Rectal smooth muscle tissue (tissue), 1 donor: ENCODE results near the gene MFSD12.
"Not testable (repeated sequence)": the region's sequence is repeated elsewhere in the genome, so short reads cannot be mapped to it uniquely, and the experiment has no call there.

Source experiments
- H3K27ac ChIP-seq: one replicate; pipeline ENCODE4 v1.7.0; 2013; ENCODE audit warnings: low read depth, low read length, inconsistent platforms
- H3K27me3 ChIP-seq: one replicate; pipeline ENCODE4 v1.7.0; 2013; ENCODE audit warnings: low read length; ENCODE audit not compliant: control insufficient read depth, insufficient read depth
- H3K36me3 ChIP-seq: one replicate; pipeline ENCODE4 v1.7.0; 2013; ENCODE audit warnings: low read length; ENCODE audit not compliant: control insufficient read depth, insufficient read depth
- H3K4me1 ChIP-seq: one replicate; pipeline ENCODE4 v1.7.0; 2013; ENCODE audit warnings: low read length; ENCODE audit not compliant: control insufficient read depth, insufficient read depth
- H3K4me3 ChIP-seq: one replicate; pipeline ENCODE4 v1.7.0; 2013; ENCODE audit warnings: low read length
- H3K9ac ChIP-seq: one replicate; pipeline ENCODE4 v1.7.0; 2013; ENCODE audit warnings: low read length

The MFSD12 gene

DNA sequence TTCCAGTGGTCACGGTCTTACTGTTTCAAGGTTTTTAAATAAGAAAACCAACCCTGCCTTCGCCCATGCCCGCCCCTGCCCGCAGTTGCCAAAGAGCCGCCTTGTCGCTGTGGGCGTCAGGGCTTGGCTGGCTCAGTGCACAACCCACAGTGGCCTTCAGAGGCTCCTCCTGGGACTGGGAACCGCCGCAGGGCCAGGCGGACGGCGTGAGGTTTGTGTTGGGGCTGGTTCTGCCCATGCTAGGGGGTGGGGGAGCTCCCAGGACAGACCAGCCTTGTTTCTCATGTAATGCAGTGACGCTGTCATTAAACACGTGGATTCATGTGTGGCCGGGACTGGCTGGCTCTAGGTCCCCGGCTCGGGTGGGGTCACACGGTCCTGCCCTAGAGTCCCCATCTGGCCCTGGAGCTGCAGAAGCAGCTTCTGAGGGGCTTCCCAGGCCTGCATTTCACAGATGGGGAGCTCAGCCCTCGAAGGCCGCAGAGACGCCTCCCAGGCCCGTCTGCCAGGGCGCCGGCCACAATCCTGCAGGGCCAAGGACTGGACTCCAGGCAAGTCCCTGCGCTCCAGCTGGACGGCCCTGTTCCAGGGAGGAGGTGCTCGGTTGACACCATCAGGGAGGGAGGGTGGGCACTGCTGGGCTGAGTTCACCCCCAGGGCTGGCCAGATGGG lies 20.8 kb downstream of the MFSD12 start:
- H3K4me1 ChIP-seq: no peaks in the 10 kb centered on the region
- H3K36me3 ChIP-seq: peaks cover 30% of the 10 kb centered on the region
- H3K27me3 ChIP-seq: no peaks in the 10 kb centered on the region
- no peak overlapping the region for H3K4me3 ChIP-seq
- H3K27ac ChIP-seq: no peak overlapping the region
- no peak overlapping the region for H3K9ac ChIP-seq

DNA sequence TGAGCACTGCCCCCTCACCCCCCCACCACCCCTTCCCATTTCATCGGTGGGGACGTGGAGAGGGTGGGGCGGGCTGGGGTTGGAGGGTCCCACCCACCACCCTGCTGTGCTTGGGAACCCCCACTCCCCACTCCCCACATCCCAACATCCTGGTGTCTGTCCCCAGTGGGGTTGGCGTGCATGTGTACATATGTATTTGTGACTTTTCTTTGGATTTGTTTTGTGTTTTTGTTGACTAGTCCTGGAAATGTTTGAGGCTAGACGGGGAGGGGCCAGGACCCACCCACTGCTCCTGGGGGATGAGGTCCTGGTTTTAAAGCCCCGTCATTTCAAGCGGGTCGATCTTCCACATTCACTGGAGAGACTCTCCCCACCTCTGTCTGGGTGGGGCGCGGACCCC lies 21.4 kb downstream of the MFSD12 start:
- no peak overlapping the region for H3K27ac ChIP-seq
- no peak overlapping the region for H3K9ac ChIP-seq
- H3K4me1 ChIP-seq: no peaks in the 10 kb centered on the region
- no peak overlapping the region for H3K4me3 ChIP-seq
- H3K27me3 ChIP-seq: no peaks in the 10 kb centered on the region
- H3K36me3 ChIP-seq: peaks cover 36% of the 10 kb centered on the region

DNA sequence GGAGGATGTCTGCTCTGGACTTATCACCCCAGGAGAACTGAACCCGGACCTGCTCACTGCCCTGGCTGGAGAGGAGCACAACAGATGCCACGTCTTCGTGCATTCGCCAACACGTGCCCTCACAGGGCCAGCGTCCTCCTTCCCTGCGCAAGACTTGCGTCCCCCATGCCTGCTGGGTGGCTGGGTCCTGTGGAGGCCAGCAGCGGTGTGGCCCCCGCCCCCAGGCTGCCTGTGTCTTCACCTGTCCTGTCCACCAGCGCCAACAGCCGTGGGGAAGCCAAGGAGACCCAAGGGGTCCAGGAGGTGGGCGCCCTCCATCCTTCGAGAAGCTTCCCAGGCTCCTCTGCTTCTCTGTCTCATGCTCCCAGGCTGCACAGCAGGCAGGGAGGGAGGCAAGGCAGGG lies 21.8 kb downstream of the MFSD12 start:
- H3K4me3 ChIP-seq: no peak overlapping the region
- H3K4me1 ChIP-seq: no peaks in the 10 kb centered on the region
- no peak overlapping the region for H3K9ac ChIP-seq
- peaks cover 40% of the 10 kb centered on the region for H3K36me3 ChIP-seq
- H3K27me3 ChIP-seq: no peaks in the 10 kb centered on the region
- H3K27ac ChIP-seq: no peak overlapping the region

DNA sequence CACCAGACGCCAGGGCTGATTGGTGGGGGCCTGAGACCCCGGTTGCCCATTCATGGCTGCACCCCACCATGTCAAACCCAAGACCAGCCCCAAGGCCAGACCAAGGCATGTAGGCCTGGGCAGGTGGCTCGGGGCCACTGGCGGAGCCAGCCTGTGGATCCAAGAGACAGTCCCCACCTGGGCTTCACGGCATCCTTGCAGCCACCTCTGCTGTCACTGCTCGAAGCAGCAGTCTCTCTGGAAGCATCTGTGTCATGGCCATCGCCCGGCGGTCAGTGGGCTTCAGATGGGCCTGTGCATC lies 22.2 kb downstream of the MFSD12 start:
- Histone ChIP-seq H3K27me3 (no peaks in the 10 kb centered on the region), H3K4me3 (no peak overlapping the region), H3K27ac (no peak overlapping the region), H3K9ac (no peak overlapping the region), H3K36me3 (peaks cover 43% of the 10 kb centered on the region), H3K4me1 (no peaks in the 10 kb centered on the region)

DNA sequence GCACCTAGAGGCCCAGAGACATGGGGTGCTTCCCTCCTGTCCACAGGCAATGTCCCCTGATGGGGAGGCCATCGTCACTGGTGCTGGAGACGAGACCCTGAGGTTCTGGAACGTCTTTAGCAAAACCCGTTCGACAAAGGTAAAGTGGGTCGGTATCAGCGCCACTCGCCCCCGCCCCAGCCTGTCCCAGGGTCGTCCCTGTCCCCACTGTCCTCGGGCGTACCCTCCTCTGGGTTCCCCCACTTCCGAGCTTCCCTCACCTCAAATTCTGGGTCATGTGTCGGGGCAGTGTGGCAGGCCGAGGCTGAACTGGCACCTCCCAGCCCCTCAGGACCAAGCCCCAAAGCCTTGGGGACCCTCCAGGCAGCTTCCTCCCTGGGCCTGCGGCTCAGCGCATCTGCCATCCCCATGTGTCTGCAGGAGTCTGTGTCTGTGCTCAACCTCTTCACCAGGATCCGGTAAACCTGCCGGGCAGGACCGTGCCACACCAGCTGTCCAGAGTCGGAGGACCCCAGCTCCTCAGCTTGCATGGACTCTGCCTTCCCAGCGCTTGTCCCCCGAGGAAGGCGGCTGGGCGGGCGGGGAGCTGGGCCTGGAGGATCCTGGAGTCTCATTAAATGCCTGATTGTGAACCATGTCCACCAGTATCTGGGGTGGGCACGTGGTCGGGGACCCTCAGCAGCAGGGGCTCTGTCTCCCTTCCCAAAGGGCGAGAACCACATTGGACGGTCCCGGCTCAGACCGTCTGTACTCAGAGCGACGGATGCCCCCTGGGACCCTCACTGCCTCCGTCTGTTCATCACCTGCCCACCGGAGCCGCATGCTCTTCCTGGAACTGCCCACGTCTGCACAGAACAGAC lies 22.8 kb downstream of the MFSD12 start:
- Histone ChIP-seq H3K4me1 (no peaks in the 10 kb centered on the region), H3K27ac (no peak overlapping the region), H3K9ac (no peak overlapping the region), H3K4me3 (no peak overlapping the region), H3K27me3 (no peaks in the 10 kb centered on the region), H3K36me3 (peaks cover 43% of the 10 kb centered on the region)

DNA sequence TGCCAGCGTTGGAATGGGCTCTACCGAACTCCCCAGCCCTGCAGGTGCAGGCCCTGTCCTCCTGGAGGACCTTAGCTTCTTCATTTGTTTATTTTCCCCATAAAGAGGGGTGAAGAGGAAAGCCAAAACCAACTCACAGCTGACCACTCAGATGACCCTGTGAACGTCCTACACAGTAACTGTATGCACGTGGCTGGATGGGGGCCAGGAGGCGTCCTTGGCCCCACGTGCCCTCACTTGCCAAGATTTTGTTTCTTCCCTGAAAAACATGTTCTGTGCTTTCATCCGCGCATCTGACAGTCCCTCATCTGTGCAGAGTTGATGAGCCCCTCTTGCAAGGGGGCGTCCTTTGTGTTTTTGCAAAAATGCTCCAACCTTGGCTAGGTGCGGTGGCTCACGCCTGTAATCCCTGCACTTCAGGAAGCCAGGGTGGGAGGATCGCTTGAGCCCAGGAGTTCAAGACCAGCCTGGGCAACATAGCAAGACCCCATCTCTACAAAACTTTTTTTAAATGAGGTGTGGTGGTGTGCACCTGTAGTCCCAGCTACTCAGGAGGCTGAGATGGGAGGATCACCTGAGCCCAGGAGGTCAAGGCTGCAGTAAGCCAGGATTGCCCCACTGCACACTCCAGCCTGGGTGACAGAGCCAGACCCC lies 23.7 kb downstream of the MFSD12 start:
- Histone ChIP-seq H3K36me3 (peaks cover 40% of the 10 kb centered on the region), H3K4me3 (no peak overlapping the region), H3K27ac (no peak overlapping the region), H3K27me3 (no peaks in the 10 kb centered on the region), H3K9ac (no peak overlapping the region), H3K4me1 (no peaks in the 10 kb centered on the region)

DNA sequence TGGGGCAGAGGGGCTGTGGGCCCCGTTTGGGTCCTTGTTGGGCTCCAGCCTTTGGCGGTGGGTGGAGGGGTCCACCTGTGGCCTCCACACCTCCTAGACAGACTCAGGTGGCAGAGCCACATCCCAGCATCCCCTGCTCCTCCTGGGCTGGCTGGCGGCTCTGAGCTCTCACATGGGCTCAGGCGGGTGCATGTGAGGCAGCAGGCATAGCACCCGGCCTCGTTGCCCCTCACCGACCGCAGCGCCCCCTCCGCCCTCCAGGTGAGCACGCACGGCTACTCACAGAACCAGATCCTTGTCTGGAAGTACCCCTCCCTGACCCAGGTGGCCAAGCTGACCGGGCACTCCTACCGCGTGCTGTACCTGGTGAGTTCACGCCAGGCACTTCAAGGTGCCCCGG lies 24.4 kb downstream of the MFSD12 start:
- Histone ChIP-seq H3K4me1 (no peaks in the 10 kb centered on the region), H3K36me3 (peaks cover 45% of the 10 kb centered on the region), H3K4me3 (no peak overlapping the region), H3K27me3 (no peaks in the 10 kb centered on the region), H3K9ac (no peak overlapping the region), H3K27ac (no peak overlapping the region)

DNA sequence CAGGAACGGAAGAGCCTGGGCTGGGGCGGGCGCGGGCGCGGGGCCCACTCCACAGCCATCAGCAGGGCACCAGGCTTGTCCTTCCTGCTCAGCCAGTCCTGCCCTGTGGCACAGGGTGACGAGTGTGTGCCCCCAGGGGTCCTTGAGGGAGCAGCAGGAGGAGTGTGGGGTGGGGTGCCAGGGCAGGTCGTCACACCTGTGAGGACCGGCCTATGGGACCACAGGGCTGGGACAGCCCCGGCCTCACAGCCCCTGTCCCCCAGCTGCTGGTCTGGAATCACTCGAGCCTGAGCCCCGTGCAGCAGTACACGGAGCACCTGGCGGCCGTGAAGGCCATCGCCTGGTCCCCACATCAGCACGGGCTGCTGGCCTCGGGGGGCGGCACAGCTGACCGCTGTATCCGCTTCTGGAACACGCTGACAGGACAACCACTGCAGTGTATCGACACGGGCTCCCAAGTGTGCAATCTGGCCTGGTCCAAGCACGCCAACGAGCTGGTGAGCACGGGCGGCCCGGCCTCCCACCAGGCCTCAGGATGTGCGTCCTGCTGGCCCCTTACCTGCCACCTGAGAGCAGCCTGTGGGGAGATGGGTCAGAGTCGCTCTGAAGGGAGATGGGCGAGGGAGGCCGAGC lies 25.1 kb downstream of the MFSD12 start:
- Histone ChIP-seq H3K9ac (no peak overlapping the region), H3K27me3 (no peaks in the 10 kb centered on the region), H3K4me3 (no peak overlapping the region), H3K4me1 (no peaks in the 10 kb centered on the region), H3K36me3 (peaks cover 50% of the 10 kb centered on the region), H3K27ac (no peak overlapping the region)

DNA sequence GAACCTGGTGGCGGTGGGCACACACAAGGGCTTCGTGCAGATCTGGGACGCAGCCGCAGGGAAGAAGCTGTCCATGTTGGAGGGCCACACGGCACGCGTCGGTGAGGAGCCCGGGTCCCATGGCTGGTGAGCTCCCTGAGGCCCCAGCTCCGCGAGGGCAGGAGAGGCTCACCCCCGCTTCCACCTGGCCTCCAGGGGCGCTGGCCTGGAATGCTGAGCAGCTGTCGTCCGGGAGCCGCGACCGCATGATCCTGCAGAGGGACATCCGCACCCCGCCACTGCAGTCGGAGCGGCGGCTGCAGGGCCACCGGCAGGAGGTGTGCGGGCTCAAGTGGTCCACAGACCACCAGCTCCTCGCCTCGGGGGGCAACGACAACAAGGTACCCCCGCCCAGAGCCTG lies 25.7 kb downstream of the MFSD12 start:
- Histone ChIP-seq H3K27ac (no peak overlapping the region), H3K27me3 (no peaks in the 10 kb centered on the region), H3K36me3 (peaks cover 52% of the 10 kb centered on the region), H3K4me3 (no peak overlapping the region), H3K4me1 (no peaks in the 10 kb centered on the region), H3K9ac (no peak overlapping the region)

DNA sequence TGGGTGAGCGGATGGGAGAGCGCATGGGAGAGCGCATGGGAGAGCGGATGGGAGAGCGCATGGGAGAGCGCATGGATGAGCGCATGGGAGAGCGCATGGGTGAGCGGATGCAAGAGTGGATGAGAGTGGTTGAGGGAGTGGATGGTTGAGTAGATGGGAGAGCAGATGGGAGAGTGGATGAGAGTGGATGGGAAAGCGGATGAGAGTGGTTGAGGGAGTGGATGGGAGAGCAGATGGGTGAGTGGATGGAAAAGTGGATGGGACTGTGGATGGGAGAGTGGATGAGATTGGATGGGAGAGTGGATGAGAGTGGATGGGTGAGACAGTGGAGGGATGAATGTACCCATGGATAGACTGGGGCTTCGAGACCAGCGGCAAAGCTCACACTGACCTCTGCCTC lies 27.0 kb downstream of the MFSD12 start:
- Histone ChIP-seq H3K36me3 (peaks cover 53% of the 10 kb centered on the region), H3K9ac (no peak overlapping the region)

DNA sequence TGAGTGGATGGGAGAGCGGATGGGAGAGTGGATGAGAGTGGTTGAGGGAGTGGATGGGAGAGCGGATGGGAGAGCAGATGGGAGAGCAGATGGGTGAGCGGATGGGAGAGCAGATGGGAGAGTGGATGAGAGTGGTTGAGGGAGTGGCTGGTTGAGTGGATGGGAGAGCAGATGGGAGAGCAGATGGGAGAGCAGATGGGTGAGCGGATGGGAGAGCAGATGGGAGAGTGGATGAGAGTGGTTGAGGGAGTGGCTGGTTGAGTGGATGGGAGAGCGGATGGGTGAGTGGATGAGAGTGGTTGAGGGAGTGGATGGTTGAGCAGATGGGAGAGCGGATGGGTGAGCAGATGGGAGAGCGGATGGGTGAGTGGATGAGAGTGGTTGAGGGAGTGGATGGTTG lies 28.1 kb downstream of the MFSD12 start:
- H3K36me3 ChIP-seq: peaks cover 52% of the 10 kb centered on the region
- H3K27me3 ChIP-seq, H3K4me3 ChIP-seq, H3K4me1 ChIP-seq, H3K27ac ChIP-seq, H3K9ac ChIP-seq: not testable (repeated sequence)

More for the DNA sequence above, 27.0 kb downstream of the MFSD12 start:
- Histone ChIP-seq H3K4me3 (no peak overlapping the region), H3K4me1 (no peaks in the 10 kb centered on the region), H3K27ac (no peak overlapping the region), H3K27me3 (no peaks in the 10 kb centered on the region)

DNA sequence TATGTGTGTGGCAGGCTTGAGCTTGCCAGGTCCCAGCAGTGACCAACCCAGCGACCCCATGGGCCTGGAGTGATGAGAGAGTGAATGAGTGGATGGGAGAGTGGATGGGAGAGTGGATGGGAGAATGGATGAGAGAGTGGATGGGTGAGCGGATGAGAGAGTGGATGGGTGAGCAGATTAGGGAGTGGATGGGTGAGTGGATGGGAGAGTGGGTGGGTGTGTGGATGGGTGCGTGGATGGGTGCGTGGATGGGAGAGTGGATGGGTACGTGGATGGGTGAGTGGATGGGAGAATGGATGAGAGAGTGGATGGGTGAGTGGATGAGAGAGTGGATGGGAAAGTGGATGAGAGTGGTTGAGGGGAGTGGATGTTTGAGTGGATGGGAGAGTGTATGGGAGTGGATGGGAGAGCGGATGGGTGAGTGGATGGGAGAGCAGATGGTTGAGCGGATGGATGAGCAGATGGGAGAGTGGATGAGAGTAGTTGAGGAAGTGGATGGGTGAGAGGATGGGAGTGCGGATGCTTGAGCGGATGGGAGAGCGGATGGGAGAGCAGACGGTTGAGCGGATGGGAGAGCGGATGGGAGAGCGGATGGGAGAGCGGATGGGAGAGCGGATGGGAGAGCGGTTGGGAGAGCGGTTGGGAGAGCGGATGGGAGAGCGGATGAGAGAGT lies 28.7 kb downstream of the MFSD12 start:
- Histone ChIP-seq H3K4me3 (no peak overlapping the region), H3K4me1 (no peaks in the 10 kb centered on the region), H3K36me3 (peaks cover 49% of the 10 kb centered on the region), H3K9ac (no peak overlapping the region), H3K27me3 (no peaks in the 10 kb centered on the region), H3K27ac (no peak overlapping the region)
